H1 (cell line): Measurements from ENCODE around the gene PRPF38A. TPM values are rescaled to one million over a fixed set of nuclear protein-coding genes. Genes with fewer than 3 reads are reported as not detected.

ENCODE experiments used
- CTCF ChIA-PET: fragments of 300-600 bp; sonication (Branson Sonifier 250); formaldehyde crosslinking; loops from one replicate; lab custom pipeline; 2021; ENCODE audit not compliant: partially characterized antibody; lab: Charles Lee
- POLR2A ChIA-PET: fragments of 300-600 bp; sonication (Branson Sonifier 250); formaldehyde crosslinking; loops from one replicate; lab custom pipeline; 2021; ENCODE audit warnings: inconsistent platforms; ENCODE audit not compliant: partially characterized antibody; lab: Charles Lee
- DNase-seq, 2 experiments: peaks; one replicate each; pipeline versions ENCODE4 v3.0.0 to v3.0.0-alpha.2; 2010 to 2022; ENCODE audit warnings: low spot score in 2 of 2, low read depth in 1 of 2, mixed read lengths in 1 of 2
- FAIRE-seq: peaks from 2 replicates; lab custom pipeline; 2011; peaks lifted over from hg19 to GRCh38; lab: Jason Lieb, UNC
- H2AFZ ChIP-seq: 2 replicates; pipeline ENCODE4 v1.8.1; 2012; ENCODE audit warnings: low read length, inconsistent platforms
- H2AK5ac ChIP-seq: 2 replicates; pipeline ENCODE4 v1.6.1; 2013; ENCODE audit warnings: low read depth, low read length
- H2BK120ac ChIP-seq: replicated peaks from 2 replicates; pipeline ENCODE3; 2013; ENCODE audit warnings: low read depth, low read length, inconsistent platforms
- H2BK12ac ChIP-seq: 2 replicates; pipeline ENCODE4 v1.6.1; 2013; ENCODE audit warnings: low read depth, low read length
- H2BK15ac ChIP-seq: 2 replicates; pipeline ENCODE4 v1.6.1; 2013; ENCODE audit warnings: low read length
- H2BK20ac ChIP-seq: 2 replicates; pipeline ENCODE4 v1.6.1; 2013; ENCODE audit warnings: low read length
- H2BK5ac ChIP-seq: 2 replicates; pipeline ENCODE4 v1.6.1; 2013; ENCODE audit warnings: low read depth, low read length
- H3K14ac ChIP-seq: 2 replicates; pipeline ENCODE4 v1.6.1; 2013; ENCODE audit warnings: inconsistent platforms; ENCODE audit not compliant: insufficient read length
- H3K18ac ChIP-seq: 2 replicates; pipeline ENCODE4 v1.6.1; 2013; ENCODE audit warnings: low read length; ENCODE audit errors: extremely low read depth
- H3K23ac ChIP-seq: 2 replicates; pipeline ENCODE4 v1.6.1; 2013; ENCODE audit warnings: inconsistent platforms; ENCODE audit not compliant: insufficient read length
- H3K23me2 ChIP-seq: 2 replicates; pipeline ENCODE4 v1.6.1; 2013; ENCODE audit warnings: low read depth, low read length
- H3K27ac ChIP-seq: 2 replicates; pipeline ENCODE4 v1.6.1; 2011; ENCODE audit warnings: low read depth, low read length, inconsistent platforms
- H3K27me3 ChIP-seq, 4 experiments: replicated peaks in 1 of 4; 1 replicate in 1 of 4; 2 replicates in 3 of 4; pipeline versions ENCODE4 v1.6.1 to v1.8.1; 2011 to 2013; ENCODE audit warnings: low read length in 3 of 4, mild to moderate bottlenecking in 3 of 4, inconsistent platforms in 2 of 4, mixed read lengths in 2 of 4, moderate library complexity in 1 of 4; ENCODE audit not compliant: control insufficient read depth in 3 of 4, insufficient read depth in 3 of 4; ENCODE audit errors: extremely low read depth in 1 of 4
- H3K36me3 ChIP-seq, 4 experiments: 2 replicates each; pipeline versions ENCODE4 v1.6.1 to v1.8.1; 2011 to 2013; ENCODE audit warnings: mild to moderate bottlenecking in 4 of 4, low read length in 3 of 4, moderate library complexity in 2 of 4, control low read depth in 1 of 4, inconsistent platforms in 1 of 4; ENCODE audit not compliant: insufficient read depth in 4 of 4, control insufficient read depth in 2 of 4
- H3K4ac ChIP-seq: replicated peaks from 2 replicates; pipeline ENCODE3; 2013; ENCODE audit warnings: low read length, low read depth, mixed read lengths, inconsistent platforms; ENCODE audit not compliant: insufficient read length
- H3K4me1 ChIP-seq, 4 experiments: replicated peaks in 1 of 4; 1 replicate in 1 of 4; 2 replicates in 3 of 4; pipeline versions ENCODE4 v1.6.1 to v1.8.1; 2011 to 2013; ENCODE audit warnings: low read length in 3 of 4, inconsistent platforms in 2 of 4, mixed read lengths in 1 of 4; ENCODE audit not compliant: insufficient read depth in 4 of 4, control insufficient read depth in 3 of 4
- H3K4me2 ChIP-seq, 2 experiments: 2 replicates each; pipeline versions ENCODE4 v1.6.1 to v1.8.1; 2011 to 2013; ENCODE audit warnings: low read depth in 2 of 2, low read length in 2 of 2, control low read depth in 1 of 2, inconsistent platforms in 1 of 2, mild to moderate bottlenecking in 1 of 2; ENCODE audit not compliant: insufficient read depth in 1 of 2
- H3K4me3 ChIP-seq, 4 experiments: fragments of 200-600, 300-600 bp in 1 of 4; sonication (generic), shearing (Covaris generic), sonication (Bioruptor Twin) in 1 of 4; 2 replicates each; pipeline versions ENCODE4 v1.5.1 to v1.8.1; 2011 to 2016; ENCODE audit warnings: low read length in 4 of 4, low read depth in 3 of 4, control low read depth in 2 of 4, inconsistent platforms in 2 of 4, mild to moderate bottlenecking in 2 of 4, mixed read lengths in 1 of 4, moderate library complexity in 1 of 4; ENCODE audit not compliant: insufficient read depth in 2 of 4; ENCODE audit errors: extremely low read depth in 1 of 4
- H3K56ac ChIP-seq: replicated peaks from 2 replicates; pipeline ENCODE3; 2013; ENCODE audit warnings: low read depth, mild to moderate bottlenecking, mixed read lengths, low read length, inconsistent platforms; ENCODE audit not compliant: insufficient read length
- H3K79me1 ChIP-seq: 2 replicates; pipeline ENCODE4 v1.6.1; 2013; ENCODE audit warnings: low read depth, low read length, control low read depth
- H3K79me2 ChIP-seq, 2 experiments: 2 replicates each; pipeline versions ENCODE4 v1.6.1 to v1.8.1; 2012 to 2013; ENCODE audit warnings: low read length in 2 of 2, mild to moderate bottlenecking in 2 of 2, inconsistent platforms in 1 of 2; ENCODE audit not compliant: insufficient read depth in 2 of 2, control insufficient read depth in 1 of 2
- H3K9ac ChIP-seq, 4 experiments: replicated peaks in 1 of 4; 1 replicate in 1 of 4; 2 replicates in 3 of 4; pipeline versions ENCODE4 v1.6.1 to v1.8.1; 2011 to 2013; ENCODE audit warnings: low read depth in 3 of 4, low read length in 3 of 4, control low read depth in 2 of 4, mild to moderate bottlenecking in 2 of 4, moderate library complexity in 2 of 4, inconsistent platforms in 1 of 4; ENCODE audit errors: extremely low read depth in 1 of 4
- H3K9me3 ChIP-seq, 2 experiments: 2 replicates each; pipeline versions ENCODE4 v1.6.1 to v1.8.1; 2012 to 2013; ENCODE audit warnings: mild to moderate bottlenecking in 2 of 2, moderate library complexity in 2 of 2, control low read depth in 1 of 2, inconsistent platforms in 1 of 2, low read depth in 1 of 2, low read length in 1 of 2, mixed read lengths in 1 of 2; ENCODE audit not compliant: insufficient read depth in 2 of 2
- H4K20me1 ChIP-seq, 2 experiments: replicated peaks in 1 of 2; 2 replicates each; pipeline versions ENCODE3 to v1.8.1; 2011 to 2013; ENCODE audit warnings: inconsistent platforms in 2 of 2, low read length in 2 of 2, mild to moderate bottlenecking in 1 of 2; ENCODE audit not compliant: insufficient read depth in 2 of 2, control insufficient read depth in 1 of 2
- H4K5ac ChIP-seq: 2 replicates; pipeline ENCODE4 v1.6.1; 2013; ENCODE audit warnings: low read length, low read depth, mixed read lengths, inconsistent platforms; ENCODE audit not compliant: insufficient read length
- H4K8ac ChIP-seq: 2 replicates; pipeline ENCODE4 v1.8.0; 2013; ENCODE audit warnings: mild to moderate bottlenecking, moderate library complexity, low read length, inconsistent platforms; ENCODE audit not compliant: insufficient read depth; ENCODE audit errors: extremely low read depth
- H4K91ac ChIP-seq: replicated peaks from 2 replicates; pipeline ENCODE3; 2013; ENCODE audit warnings: low read length, mixed read lengths, inconsistent platforms; ENCODE audit not compliant: insufficient read length
- CHD1 ChIP-seq: IDR thresholded peaks from 2 replicates; pipeline ENCODE4 v1.6.1; 2012; ENCODE audit warnings: low read depth, low read length, improper control_type of control experiment
- JUN ChIP-seq: IDR thresholded peaks from 2 replicates; pipeline ENCODE4 v1.6.1; 2011; ENCODE audit warnings: low read depth, mild to moderate bottlenecking, improper control_type of control experiment, low read length
- KDM4A ChIP-seq: IDR thresholded peaks from one replicate; pipeline ENCODE4 v1.7.1; 2012; ENCODE audit warnings: low read depth, mild to moderate bottlenecking, moderate library complexity, low read length, inconsistent platforms; ENCODE audit not compliant: severe bottlenecking
- POLR2A ChIP-seq, 2 experiments: IDR thresholded peaks; 1 replicate in 1 of 2; 2 replicates in 1 of 2; pipeline ENCODE4 v1.6.1; 2011; ENCODE audit warnings: low read depth in 2 of 2, low read length in 2 of 2, mild to moderate bottlenecking in 2 of 2; ENCODE audit errors: control extremely low read depth in 1 of 2
- POLR2AphosphoS5 ChIP-seq: IDR thresholded peaks from 2 replicates; pipeline ENCODE4 v1.6.1; 2011; ENCODE audit warnings: low read depth, low read length
- SIRT6 ChIP-seq: IDR thresholded peaks from one replicate; pipeline ENCODE4 v1.7.1; 2012; ENCODE audit warnings: low read length, inconsistent platforms
- WGBS, 2 experiments: shearing (Covaris generic) in 1 of 2; methylation state at CpG; one replicate each; pipeline versions ENCODE4 v1.1.6 to v1.1.7; 2013 to 2015; ENCODE audit warnings: low lambda C conversion rate in 2 of 2, mixed read lengths in 2 of 2, inconsistent platforms in 1 of 2, low coverage in 1 of 2, missing lambda C conversion rate in 1 of 2; ENCODE audit not compliant: insufficient replicate concordance in 2 of 2, insufficient coverage in 1 of 2, insufficient read length in 1 of 2; ENCODE audit errors: extremely low coverage in 1 of 2, missing lambda C conversion rate in 1 of 2; 5-methylcytosine and 5-hydroxymethylcytosine counted together
- polyA plus RNA-seq, 7 experiments: library from polyadenylated mRNA; depleted of rRNA in 3 of 7; stranded (reverse) in 5 of 7; unstranded in 2 of 7; fragments of >200 nt in 5 of 7; fragments of 200-250 nt in 2 of 7; gene quantifications; 1 replicate in 5 of 7; 2 replicates in 1 of 7; 4 replicates in 1 of 7; pipeline versions ENCODE4 v1.2.1 to v1.2.3, GENCODE V29; 2011 to 2013; ENCODE audit warnings: missing spikeins in 2 of 7, mixed read lengths in 2 of 7
- total RNA-seq: library from RNA; stranded (reverse); fragmentation: NEBNext Ultra II Directional; extraction: Animal tissue kit (Norgen Biotek cat#: 25700); gene quantifications from 2 replicates; pipeline ENCODE4 v1.2.1, GENCODE V29; 2021

Gene PRPF38A
- total and polyA plus RNA-seq, 2 of the 8 experiments (the other 6 are each of a cell fraction or from before 2014, with no cell fraction given) = 25.6 to 76.2 TPM

GRCh38 chr1:52393174-52393573 lies 11.2 kb upstream of the PRPF38A start:
- Histone ChIP-seq H3K23me2 (no peaks in the 10 kb centered on the region), H2AK5ac (no peak overlapping the region), H3K4ac (no peak overlapping the region), H3K23ac (no peak overlapping the region), H3K4me2 (no peak overlapping the region), H3K4me3 (no peak overlapping the region), H2BK5ac (no peak overlapping the region), H2BK20ac (no peak overlapping the region), H4K5ac (no peak overlapping the region), H2BK15ac (no peak overlapping the region), H3K18ac (no peak overlapping the region), H3K27me3 (no peaks in the 10 kb centered on the region; a peak in 1 of 7 replicates), H3K79me1 (peaks cover 3% of the 10 kb centered on the region; the same call in 1 of the 2 replicates), H4K20me1 (peaks cover 1 to 7% of the 10 kb centered on the region in 2 experiments), H2BK120ac (no peak overlapping the region), H2AFZ (no peak overlapping the region), H3K4me1 (no peaks in the 10 kb centered on the region), H4K8ac (no peak overlapping the region), H2BK12ac (no peak overlapping the region), H3K36me3 (peaks cover 42 to 77% (median 66%) of the 10 kb centered on the region in 4 experiments), H3K79me2 (peaks cover 0 to 10% of the 10 kb centered on the region in 2 experiments; a peak in 2 of 4 replicates), H3K9ac (no peak overlapping the region), H3K27ac (no peak overlapping the region), H3K9me3 (no peaks in the 10 kb centered on the region), H4K91ac (no peak overlapping the region), H3K14ac (no peak overlapping the region), H3K56ac (no peak overlapping the region)
- CTCF ChIA-PET = interaction anchor here (1.5 kb wide), 1 partner anchor 11 kb away, joined by 3 read pairs; the partner anchor contains the start of genes ORC1 and PRPF38A
- DNase-seq (no peak), FAIRE-seq (no peak)
- POLR2A ChIA-PET = interaction anchor here (1.2 to 3.0 kb wide), 3 partner anchors 9 to 12 kb away, joined by 3 to 24 read pairs (median 3); partner anchors contain the start of genes ORC1 and PRPF38A
- TF ChIP-seq KDM4A (no peak), POLR2AphosphoS5 (no peak), SIRT6 (no peak), CHD1 (no peak), POLR2A (IDR thresholded peaks at IDR 0.05; ENCODE audit: control extremely low read depth in 1 of 2, low read depth in 2 of 2, low read length in 2 of 2) (no peak), JUN (no peak)
- 95% methylated on average over 5 of the region's 5 CpGs; no CpG with 5 or more reads in 1 of the 2 experiments for WGBS, 2 experiments
